Activated gamma-delta T cell (primary cell): Measurements from ENCODE around the gene ITGB2.
"Not testable (repeated sequence)": the region's sequence is repeated elsewhere in the genome, so short reads cannot be mapped to it uniquely, and the experiment has no call there.

Source experiments
- DNase-seq: peaks from one replicate; lab custom pipeline; 2025; lab: John Stamatoyannopoulos, UW

ITGB2 gene

DNA sequence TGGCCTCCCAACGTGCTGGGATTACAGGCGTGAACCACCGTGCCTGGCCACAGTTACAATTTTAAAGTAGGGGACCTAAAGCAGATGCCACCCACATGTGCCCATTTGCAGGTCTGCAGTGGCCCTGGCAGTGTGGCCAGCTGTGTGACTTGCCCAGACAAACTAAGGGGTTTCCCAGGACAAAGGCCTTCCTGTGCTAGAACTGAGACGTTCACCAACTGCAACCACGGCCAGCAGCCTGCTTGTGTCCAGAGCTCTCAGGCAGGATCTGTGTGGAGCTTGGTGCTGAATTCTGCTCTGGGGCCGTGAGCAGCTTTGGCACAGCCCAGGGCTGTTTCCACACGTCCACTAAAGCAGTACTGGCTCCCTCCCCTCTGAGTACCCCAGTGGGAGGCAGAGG is 36.6 kb downstream of the ITGB2 start:
- DNase-seq: no peak

DNA sequence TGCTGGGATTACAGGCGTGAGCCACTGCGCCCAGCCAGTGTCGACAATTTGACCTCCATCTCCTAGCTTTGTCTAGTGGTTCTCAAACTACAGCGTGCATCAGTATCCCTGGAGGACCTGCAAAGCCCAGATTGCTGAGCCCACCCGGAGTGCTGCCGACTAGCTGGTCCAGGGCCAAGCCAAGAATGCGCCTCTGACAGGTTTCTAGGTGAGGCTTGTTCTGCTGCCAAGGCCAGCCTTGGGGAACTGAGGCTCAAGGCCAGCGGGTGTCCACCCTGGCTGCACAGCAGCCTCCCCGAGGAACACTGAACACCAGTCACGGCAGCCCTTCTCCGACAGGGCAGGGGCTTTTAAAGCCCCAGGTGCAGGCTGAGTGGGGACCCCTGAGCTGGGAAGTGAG is 37.4 kb downstream of the ITGB2 start:
- no peak for DNase-seq

DNA sequence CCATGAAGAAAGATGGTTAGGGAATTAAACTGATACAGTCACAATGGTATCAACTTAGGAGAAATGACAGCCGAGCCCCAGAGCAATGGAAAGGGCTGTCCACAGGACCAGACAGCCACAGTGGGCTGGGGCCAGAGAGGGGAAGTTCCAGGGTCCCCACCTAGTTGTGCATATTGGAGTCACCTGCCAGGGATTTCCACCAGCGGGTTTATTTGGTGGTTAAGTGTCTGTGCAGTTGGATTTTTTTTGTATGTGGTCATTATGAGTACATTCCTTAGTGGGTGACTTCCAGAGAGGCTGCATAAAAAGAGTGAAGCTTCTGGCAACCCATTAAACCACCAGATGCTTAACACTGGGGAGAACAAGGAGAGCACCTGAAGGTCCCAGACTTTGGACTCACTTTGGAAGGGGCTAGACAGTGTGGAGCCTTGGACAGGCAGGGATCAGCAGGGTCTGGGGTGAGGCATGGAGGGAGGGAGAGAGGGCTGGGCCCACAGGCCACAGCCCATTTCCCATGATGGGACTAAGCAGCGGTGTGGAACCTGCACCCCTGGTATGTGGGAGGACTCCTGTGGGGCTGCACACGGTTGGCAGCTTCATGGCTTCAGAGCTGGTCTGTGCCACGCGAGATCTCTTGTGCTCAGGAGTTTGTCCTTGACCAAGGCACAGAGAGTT is 39.4 kb downstream of the ITGB2 start:
- no peak for DNase-seq

DNA sequence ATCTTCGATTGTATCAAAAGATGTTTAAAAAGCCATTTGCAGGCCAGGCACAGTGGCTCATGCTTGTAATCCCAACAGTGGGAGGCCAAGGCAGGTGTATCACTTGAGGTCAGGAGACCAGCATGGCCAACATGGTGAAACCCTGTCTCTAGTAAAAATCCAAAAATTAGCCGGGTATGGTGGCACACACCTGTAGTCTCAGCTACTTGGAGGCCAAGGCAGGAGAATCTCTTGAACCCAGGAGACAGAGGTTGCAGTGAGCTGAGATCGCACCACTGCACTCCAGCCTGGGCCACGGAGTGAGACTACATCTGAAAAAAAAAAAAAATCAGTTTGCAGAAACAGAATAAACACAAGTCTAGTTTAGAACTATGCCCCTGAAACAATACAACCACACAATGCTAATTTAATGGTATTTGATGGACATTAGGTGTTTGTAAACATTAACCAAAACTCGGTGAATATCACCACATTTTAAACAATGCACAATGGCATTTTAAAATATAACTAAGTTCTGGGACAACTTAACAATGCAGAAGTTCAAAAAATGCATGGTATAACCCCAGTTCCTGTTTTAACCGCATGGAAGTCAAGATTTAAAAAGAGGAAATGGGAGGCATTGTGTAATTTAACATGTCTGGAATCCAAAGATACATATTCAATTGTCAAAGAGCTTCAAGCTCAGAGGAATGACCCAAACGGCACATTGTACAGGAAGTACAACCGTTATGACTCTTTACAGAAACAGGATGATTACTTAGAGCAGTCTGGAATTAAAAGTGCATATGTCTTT is 40.1 kb downstream of the ITGB2 start:
- DNase-seq: no peak

DNA sequence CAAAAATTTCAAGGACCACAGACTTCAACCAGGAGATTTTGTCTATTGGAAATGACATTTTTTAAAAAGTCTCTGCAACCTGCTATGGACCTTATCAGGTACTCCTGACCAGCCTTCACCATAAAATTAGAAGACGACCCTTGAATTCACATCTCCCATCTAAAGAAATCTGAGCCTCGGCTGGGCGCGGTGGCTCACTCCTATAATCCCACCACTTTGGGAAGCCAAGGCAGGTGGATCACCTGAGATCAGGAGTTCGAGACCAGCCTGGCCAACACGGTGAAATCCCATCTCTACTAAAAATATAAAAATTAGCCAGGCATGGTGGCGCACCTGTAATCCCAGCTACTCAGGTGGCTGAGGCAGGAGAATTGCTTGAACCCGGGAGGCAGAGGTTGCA is 41.5 kb downstream of the ITGB2 start:
- not testable (repeated sequence) for DNase-seq

DNA sequence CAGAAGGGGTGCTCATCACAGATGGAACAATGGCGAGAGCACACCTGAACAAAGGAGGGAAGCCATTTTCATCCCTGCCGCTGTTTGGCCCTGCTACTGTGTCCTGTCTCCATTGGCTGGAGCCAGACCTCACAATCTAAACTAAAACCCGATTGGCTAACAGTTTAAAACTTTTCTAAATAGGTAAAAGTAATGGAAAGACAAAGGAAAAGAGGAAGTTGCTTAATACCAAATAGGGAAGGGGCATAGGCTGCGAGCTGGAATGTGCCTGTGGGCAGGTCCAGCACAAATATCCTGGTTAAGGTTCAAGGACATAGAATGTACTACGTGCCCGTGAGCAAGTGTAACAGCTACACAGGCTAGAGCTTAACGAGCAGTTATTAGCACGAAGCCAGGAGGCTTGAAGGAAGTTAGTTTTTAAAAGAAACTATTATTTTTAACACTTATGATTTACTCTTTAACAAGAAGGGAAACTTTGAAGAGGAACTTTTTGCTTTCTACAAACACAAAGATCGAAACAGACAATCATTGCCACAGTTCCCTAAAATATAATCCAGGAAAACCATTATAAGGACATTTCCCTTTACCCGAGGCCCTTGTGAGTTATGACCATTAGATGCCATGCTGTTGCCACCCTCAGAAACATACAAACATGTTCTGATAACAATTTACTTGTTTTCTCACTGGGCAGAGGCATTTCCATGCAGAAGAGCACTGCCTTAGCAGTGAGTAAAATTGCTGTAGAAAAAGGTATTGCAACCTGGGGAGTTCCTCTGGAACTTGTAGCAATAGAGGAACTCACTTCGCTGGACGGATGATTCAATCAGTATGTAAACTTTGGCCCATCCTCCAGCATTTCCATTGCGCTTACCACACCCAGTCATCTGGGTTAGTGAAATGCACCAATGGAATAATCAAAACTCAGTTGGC is 42.4 kb downstream of the ITGB2 start:
- no peak for DNase-seq

DNA sequence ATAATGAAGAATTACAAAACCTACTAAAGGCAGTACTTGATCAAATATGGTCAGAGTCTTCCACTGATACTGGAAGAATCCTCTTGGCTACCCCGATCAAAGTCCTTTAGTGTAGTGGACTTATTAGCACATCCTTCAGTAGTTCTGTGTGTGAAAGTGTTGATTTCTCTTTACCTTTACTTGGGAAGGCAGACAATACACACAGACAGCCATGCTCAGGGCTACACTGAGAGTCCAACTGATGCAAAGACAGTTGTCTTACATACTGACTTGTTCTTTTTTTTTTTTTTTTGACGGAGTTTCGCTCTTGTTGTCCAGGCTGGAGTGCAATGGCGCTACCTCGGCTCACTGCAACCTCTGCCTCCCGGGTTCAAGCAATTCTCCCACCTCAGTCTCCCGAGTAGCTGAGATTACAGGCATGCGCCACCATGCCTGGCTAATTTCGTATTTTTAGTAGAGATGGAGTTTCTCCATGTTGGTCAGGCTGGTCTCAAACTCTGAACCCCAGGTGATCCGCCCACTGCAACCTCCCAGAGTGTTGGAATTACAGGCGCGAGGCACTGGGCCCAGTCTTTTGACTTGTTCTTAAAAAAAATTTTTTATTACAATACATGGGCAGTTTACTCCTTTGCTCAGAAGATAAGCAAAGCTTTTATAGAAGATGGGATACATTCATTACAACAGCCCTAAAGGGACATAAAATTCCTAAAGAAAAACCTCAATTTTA is 43.7 kb downstream of the ITGB2 start:
- DNase-seq: no peak

DNA sequence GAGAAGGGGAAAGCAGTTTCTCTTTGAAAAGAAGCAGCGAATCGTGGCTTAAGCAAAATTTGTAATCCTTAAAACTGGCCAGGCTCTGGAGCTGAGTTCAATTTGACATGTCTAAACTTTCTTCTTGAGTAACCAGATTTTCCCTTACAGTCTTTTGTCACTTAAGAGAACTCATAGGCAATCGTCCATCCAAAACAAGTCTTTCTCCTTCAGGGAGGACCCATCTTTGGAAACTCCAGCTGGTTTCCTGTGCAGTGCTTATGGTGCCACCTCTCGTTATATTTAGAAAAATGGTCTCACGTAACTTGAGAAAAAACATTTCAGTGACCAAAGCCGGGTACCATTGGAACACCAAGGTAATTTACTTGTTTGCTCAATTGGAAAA is 45.4 kb downstream of the ITGB2 start:
- no peak for DNase-seq

DNA sequence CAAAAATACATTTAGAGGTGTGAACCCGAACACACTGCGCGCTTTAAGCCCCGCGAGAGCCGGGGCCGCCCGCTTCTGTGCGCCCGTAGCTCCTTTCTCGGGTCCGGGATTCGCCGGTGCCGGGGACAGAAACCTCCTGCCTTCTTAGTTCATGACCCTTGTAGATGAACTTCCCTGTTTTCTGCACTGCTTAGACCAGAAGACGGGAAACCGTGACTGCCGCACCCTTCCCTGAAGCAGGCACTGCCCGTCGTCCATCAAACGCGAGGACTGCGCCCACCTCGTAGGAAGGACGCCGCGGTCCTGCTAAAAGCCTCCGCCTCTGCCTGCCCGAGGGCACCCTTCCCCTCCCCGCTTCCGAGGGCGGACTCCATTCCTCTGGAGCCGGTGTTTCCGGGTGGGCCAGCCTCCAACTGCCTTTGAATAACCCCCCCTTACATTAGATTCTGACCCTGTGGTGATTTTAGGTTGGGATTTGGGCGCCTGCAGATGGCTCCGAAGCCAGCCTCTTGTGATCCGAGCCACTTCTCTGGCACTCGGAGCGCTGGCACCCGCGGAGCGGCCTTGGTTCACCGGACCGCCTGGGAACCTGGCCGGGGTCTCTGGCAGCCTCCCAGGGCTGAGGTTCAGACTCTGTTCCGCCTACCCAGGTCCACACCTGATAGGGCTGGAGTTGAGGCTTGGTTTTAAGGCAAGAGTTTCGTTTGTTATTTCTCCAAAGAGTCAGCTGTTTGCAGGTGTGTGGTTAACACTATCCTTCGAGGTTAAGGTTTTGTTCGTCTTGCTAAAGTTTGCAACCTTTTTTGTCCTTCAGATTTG is 46.0 kb downstream of the ITGB2 start:
- no peak for DNase-seq

DNA sequence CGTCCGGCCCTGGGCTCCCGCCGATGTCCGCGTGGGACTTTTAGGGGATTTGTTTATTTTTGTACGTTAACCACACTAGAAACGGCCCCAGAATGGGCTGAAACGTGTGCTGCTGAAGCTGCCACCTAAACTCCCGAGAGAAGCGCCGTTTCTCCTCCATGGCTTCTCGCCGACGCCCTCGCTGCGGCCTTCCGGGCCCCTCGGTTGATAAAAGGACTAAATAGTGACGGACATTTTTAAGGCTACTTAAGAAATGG is 46.5 kb downstream of the ITGB2 start:
- no peak for DNase-seq

DNA sequence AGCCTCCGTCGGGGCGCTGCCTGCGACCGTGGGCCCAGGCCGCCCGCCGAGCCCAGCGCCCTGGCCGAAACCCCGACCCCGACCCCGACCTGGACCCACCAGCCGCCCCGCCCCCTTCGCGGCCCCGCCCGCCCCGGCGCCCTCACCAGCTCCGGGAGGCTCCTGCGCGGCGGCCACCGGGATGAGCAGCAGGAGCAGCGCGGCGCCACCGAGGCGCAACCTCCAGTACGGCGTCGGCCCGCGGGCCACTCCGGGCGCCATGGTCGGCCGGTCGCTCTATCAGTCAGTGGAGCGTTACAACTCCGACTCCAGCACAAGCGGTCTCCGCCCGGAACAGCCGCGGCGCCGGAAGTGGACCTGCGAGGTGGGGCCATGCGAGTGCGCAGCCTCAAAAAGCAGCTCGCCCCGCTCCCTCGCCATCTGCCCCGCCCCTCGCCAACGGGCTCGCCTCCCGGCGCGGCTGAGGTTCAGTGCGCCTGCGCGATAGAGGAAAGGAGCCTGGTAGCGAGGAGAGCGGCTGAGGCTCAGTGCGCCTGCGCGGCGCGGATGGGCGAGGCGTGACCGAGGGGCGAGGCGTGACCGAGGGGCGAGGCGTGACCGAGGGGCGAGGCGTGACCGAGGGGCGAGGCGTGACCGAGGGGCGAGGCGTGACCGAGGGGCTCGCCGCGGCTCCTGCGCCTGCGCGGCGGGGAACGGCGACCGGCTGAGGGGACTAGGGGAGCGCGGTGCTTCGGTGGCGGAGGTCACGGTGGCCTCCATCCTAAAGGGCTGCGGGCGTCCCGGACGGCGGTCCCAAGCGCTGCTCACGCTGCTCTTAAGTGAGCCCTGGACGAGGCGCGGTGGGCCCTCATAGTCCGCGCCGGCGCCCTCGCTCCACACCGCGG is 47.1 kb downstream of the ITGB2 start, which contains the start of gene PTTG1IP:
TSS of gene PTTG1IP (minus strand) at position 335 of the 884 bp plus-strand sequence. CDS start at position 261, 74 bp downstream.
- DNase-seq: peak; percentile 99

DNA sequence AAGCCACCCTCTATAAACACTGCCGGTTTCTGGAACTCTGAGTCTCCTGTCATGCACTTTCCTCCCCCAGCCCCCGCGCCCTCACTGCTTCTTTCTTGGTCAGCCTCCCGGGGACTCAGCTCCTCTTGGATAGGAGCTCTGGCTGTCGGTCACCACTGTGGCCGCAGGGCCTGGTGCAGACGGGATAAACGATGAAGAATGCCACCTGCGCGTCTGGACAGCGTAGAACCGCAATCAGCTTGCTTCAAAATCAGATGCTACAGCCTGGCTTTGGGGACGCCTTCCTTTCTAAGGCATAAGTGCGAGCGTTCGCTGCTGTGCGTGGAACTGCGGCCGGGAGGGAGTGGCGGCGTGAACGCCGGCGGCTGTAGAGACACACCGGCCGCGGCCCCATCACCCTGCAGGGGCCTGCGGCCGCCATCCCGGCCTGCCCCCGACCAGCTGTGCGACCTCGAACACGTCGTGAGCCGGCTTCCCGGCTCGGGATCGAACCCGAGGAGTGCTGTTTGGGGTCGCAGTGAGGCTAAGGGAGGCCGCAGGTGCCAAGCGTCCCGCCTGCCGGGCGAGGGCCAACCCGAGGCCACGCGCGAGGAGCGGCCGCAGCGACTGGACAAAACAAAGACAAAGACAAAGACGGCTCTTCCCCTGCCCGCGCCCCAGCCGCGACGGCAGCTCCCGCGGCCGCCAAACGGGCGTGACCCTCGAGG is 47.9 kb downstream of the ITGB2 start:
- DNase-seq: no peak

DNA sequence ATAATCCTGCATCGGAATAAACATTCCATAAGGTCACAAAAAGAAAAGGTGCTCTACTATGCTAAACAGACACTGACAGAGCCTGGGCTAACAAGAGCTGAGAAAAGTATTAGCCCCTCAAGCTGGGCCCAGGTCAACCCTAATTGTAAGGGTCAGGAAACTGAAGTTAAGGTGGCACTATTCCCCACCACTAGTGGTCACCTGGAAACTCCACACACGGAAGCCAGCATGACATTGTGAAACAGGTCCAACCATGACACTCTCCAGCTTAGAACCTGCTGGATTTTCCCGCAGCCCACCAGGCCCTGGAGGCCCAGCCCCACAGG is 48.4 kb downstream of the ITGB2 start:
- no peak for DNase-seq

DNA sequence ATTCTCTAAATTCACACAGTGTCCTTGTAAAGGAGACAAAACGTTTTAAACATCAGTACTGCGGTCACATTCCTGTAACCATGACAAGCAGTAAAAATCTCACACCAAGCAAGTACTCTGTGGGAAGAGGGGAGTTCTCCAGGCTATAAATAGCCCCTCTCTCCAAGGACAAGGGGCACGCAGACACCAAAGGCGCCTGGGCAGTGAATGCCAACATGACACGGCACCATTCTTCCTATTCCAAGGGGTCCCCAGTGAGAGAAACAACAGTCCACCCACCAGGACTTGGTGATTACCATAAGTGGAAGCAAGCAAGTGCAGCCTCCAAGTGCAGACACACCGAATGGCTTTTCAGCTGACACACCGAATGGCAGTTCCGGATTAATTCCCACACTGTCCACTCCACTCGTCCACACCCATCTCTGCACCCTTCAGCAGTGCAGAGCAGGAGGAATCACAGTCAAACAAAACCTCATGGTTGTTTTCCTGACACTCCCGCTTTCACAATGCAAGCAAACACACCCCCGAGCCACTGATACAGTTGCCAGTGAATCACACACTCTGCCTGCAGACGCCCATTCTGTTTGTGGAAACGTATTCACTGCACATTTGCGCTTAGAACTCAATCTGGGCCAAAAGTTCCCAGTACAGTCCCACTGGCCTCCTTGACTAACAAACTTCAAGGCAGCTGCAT is 49.0 kb downstream of the ITGB2 start:
- no peak for DNase-seq

DNA sequence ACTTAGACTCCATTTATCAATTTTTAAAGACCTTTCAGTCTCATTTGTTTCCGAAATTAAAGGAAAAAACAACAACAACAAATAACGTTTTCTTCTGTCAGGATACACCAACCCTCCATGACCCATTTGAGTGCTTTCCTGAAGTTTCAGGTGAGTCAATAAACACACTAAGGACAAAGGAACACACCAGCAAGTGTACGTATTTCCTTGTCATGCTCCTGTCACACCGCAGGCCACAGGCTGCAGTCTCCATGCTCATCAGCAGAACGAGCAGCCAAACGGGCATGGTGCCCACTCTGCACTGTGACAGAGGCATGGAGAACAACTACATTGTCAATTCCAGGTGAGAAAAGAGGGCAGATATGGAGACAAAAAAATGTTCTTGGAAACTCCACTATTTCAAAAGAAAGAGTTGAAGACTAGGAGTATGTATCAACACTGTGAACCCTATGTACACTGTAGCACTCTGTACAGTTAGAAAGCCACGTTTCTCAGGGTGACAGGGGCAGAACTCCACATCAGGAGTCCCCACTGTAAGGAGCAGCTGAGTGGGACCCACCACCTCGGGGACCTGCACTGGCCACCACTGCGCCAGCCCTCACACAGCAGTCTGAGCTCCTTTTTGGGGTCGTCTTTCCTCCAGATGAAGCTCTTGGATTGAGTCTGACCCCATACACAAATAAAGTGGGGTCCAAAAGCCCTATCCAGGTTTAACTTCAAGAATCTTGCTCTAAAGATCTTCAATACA is 49.8 kb downstream of the ITGB2 start:
- no peak for DNase-seq

DNA sequence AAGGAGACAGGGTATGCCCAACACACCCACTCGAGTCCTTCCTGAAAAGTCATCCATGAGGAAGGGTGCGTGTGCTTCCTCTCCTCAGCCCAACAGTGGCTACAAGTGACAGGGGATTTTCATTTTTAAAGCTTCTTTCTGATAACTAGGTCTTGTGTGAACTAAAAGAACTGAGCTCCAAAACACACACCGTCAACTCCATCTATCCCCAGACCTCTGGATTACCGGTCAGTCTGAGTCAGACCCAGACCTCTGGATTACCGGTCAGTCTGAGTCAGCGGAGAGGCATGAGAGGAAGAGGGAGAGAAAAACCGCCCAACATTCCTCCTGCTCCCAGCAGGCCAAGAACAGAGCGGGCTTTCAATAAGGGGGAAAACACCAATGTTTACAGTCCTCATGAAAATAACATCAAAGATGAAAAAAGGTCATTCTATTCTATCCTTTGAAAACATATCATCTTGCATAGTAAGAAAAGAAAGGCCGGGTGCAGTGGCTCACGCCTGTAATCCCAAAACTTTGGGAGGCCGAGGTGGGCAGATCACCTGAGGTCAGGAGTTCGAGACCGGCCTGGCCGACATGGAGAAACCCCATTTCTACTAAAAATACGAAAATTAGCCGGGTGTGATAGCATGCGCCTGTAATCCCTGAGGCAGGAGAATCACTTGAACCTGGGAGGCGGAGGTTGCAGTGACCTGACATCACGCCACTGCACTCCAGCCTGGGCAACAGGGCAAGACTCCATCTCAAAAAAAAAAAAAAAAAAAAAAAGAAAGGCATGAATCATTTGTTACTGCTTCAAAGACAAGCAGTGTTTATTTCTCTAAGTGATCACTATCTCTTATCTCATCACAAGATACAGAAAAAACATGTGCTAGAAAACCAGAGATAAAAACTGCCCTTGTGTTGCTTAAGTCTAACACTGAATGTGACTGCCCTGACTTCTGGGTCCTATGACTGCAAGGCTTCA is 50.6 kb downstream of the ITGB2 start:
- DNase-seq: no peak

DNA sequence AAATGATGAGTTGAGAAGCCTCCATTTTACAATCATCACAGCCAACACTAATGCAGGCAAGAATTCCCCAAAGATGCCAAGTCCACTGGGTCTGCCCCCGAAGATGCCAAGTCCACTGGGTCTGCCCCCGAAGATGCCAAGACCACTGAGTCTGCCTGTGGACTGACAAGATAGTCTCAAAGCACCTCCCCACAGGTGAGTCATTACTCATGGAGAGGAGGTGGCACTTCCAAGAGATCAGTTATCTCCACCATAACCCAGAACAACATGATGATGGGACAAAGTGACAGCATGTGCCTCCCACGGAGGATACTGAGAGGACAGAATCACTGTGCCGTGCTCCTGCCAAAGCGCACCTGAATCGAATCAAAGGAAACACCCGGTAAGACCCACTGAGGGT is 52.0 kb downstream of the ITGB2 start:
- no peak for DNase-seq
